Heart left ventricle (tissue), 13 donors: ENCODE data around the gene EIF4E3.

Experiments used
- POLR2A ChIP-seq, 2 donors: fragments of 450-650 bp; IDR thresholded peaks; one replicate each; pipeline ENCODE4 v1.6.1; 2017; ENCODE audit warnings: antibody characterized with exemption in 2 of 2, mild to moderate bottlenecking in 2 of 2, moderate library complexity in 2 of 2
- TF ChIP-seq, protein P1 (sequence below), 12 donors: fragments of 200-600 bp; sonication (generic) in 4 of 12; IDR thresholded peaks; one replicate each; pipeline versions ENCODE4 v1.5.0 to v1.8.0; 2018 to 2022; ENCODE audit warnings: antibody characterized with exemption in 12 of 12, mild to moderate bottlenecking in 5 of 12
- donor health status: ischemic (EF 13 %, LVEDD 7.1; RV severe dilation, severe dysfunction).
- donor health status: DM: no; HTN: yes; CAD: no.
- donor health status: DM: no; HTN: no; CAD: no.
- donor health status: ischemic (EF 25% LVEDD 6.9; RV normal size, moderate dysfunction).
- donor health status: ischemic (EF 25% LVEDD 5.7; RV mildly dilated, moderate dysfunction).
- donor health status: ischemic (EF 35%, LVEDD 5.7; RV mildly dilated, moderate dysfunction).
- donor health status: nonischemic (EF 11% LVEDD 7.7; RV severe dilation, severe dysfunction).
- donor health status: DM: yes; HTN: yes; CAD: no.
- donor health status: PGD.
- donor health status: ischemic (EF 29% LVEDD 5.4; RV normal size, mild dysfunction).
- donor health status: nonischemic (EF 23%, LVEDD 6.1; RV moderate dilation, normal function).

DNA sequence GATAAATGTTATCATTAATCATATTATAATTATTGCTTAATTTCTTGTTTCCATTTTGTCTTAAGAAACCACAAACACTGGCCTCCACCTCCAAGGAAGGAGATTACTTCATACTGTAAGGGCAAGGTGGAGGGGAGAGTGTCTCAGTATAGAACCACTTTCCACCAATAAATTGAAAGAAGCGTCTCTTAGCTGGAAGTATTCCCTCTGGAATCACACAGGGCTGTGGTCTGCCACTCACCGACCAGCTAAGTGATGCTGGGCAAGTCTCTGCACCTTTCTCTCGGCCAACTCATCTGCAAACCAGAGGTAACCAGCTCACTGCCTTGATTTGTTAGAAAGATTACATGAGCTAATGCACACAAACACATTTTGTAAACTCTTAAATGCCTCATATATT is 63.1 kb downstream of the EIF4E3 start:
- TF ChIP-seq POLR2A (IDR thresholded peaks at IDR 0.05), result no peak
- TF ChIP-seq, protein P1, sequence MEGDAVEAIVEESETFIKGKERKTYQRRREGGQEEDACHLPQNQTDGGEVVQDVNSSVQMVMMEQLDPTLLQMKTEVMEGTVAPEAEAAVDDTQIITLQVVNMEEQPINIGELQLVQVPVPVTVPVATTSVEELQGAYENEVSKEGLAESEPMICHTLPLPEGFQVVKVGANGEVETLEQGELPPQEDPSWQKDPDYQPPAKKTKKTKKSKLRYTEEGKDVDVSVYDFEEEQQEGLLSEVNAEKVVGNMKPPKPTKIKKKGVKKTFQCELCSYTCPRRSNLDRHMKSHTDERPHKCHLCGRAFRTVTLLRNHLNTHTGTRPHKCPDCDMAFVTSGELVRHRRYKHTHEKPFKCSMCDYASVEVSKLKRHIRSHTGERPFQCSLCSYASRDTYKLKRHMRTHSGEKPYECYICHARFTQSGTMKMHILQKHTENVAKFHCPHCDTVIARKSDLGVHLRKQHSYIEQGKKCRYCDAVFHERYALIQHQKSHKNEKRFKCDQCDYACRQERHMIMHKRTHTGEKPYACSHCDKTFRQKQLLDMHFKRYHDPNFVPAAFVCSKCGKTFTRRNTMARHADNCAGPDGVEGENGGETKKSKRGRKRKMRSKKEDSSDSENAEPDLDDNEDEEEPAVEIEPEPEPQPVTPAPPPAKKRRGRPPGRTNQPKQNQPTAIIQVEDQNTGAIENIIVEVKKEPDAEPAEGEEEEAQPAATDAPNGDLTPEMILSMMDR (IDR thresholded peaks at IDR 0.05), result no peak
